Calu3 (cell line): ENCODE data around the gene OR2AT4. TPM values are rescaled to one million over a fixed set of nuclear protein-coding genes. Genes with fewer than 3 reads are reported as not detected.

Experiments used
- BruUV-seq: library from RNA; stranded (reverse); fragments of 400-500 nt; replicated peaks from 2 replicates; lab custom pipeline; 2021; lab: Mats Ljungman, UMichigan
- CTCF ChIA-PET: fragments of 300-600 bp; sonication (Branson Sonifier 250); formaldehyde crosslinking; loops from one replicate; lab custom pipeline; 2022; ENCODE audit warnings: antibody characterized with exemption; lab: Charles Lee
- DNase-seq: peaks from one replicate; pipeline ENCODE4 v3.0.0; 2022
- H3K27ac Mint-ChIP-seq: one replicate; pipeline ENCODE4 v1.8.0; 2022; ENCODE audit warnings: mixed read lengths; ENCODE audit not compliant: unreplicated experiment
- H3K27me3 Mint-ChIP-seq: one replicate; pipeline ENCODE4 v1.8.0; 2022; ENCODE audit warnings: mixed read lengths; ENCODE audit not compliant: unreplicated experiment
- H3K36me3 Mint-ChIP-seq: one replicate; pipeline ENCODE4 v1.8.0; 2022; ENCODE audit warnings: mild to moderate bottlenecking, moderate library complexity, mixed read lengths; ENCODE audit not compliant: insufficient read depth, unreplicated experiment
- H3K4me1 Mint-ChIP-seq: one replicate; pipeline ENCODE4 v1.8.0; 2022; ENCODE audit warnings: mild to moderate bottlenecking, low read depth, mixed read lengths; ENCODE audit not compliant: unreplicated experiment
- H3K4me3 Mint-ChIP-seq: one replicate; pipeline ENCODE4 v1.8.0; 2022; ENCODE audit warnings: mild to moderate bottlenecking, low read depth, moderate library complexity, mixed read lengths; ENCODE audit not compliant: unreplicated experiment
- H3K9me3 Mint-ChIP-seq: one replicate; pipeline ENCODE4 v1.8.0; 2022; ENCODE audit warnings: low read depth, mixed read lengths; ENCODE audit not compliant: unreplicated experiment
- CTCF ChIP-seq: fragments of 200-600 bp; IDR thresholded peaks from one replicate; pipeline ENCODE4 v1.8.0; 2022; ENCODE audit warnings: antibody characterized with exemption; ENCODE audit not compliant: unreplicated experiment
- intact Hi-C: fragments of 100-400 bp; cut with micrococcal nuclease; formaldehyde crosslinking; loops from one replicate; pipeline ENCODE4 v1.10.0; 2022; ENCODE audit not compliant: unreplicated experiment
- total RNA-seq: library from RNA; stranded (reverse); gene quantifications from 2 replicates; pipeline ENCODE4 v1.2.3, GENCODE V29; 2022

Gene OR2AT4
- total RNA-seq, 1 experiment from 2014 or later: not detected

GRCh38 chr11:75072582-75072981, 24.1 kb downstream of the OR2AT4 start:
- peaks cover 4% of the 10 kb centered on the region for H3K9me3 Mint-ChIP-seq
- H3K27ac Mint-ChIP-seq: no peak overlapping the region
- BruUV-seq: no TSS peak
- H3K36me3 Mint-ChIP-seq: no peaks in the 10 kb centered on the region
- no peak for DNase-seq
- peaks cover 7% of the 10 kb centered on the region for H3K4me1 Mint-ChIP-seq
- no peaks in the 10 kb centered on the region for H3K27me3 Mint-ChIP-seq
- intact Hi-C loops: no loop called here
- no peak overlapping the region for H3K4me3 Mint-ChIP-seq
- no peak for TF ChIP-seq CTCF
- CTCF ChIA-PET: no interaction called here

GRCh38 chr11:75069473-75069872, 27.2 kb downstream of the OR2AT4 start:
- Mint-ChIP-seq H3K4me3 (no peak overlapping the region), H3K4me1 (peaks cover 7% of the 10 kb centered on the region), H3K27me3 (no peaks in the 10 kb centered on the region), H3K9me3 (peaks cover 4% of the 10 kb centered on the region), H3K36me3 (no peaks in the 10 kb centered on the region), H3K27ac (no peak overlapping the region)
- intact Hi-C loops: no loop called here
- CTCF ChIA-PET: interaction anchor here (1.2 kb wide), 1 partner anchor 11 kb away, joined by 3 read pairs; no protein-coding TSS in a partner anchor
- no peak for TF ChIP-seq CTCF
- BruUV-seq: no TSS peak
- no peak for DNase-seq

- intact Hi-C loops: no loop called here
- DNase-seq: no peak
- no peak for TF ChIP-seq CTCF
- Mint-ChIP-seq H3K4me3 (no peak overlapping the region), H3K36me3 (no peaks in the 10 kb centered on the region), H3K27ac (no peak overlapping the region), H3K27me3 (no peaks in the 10 kb centered on the region), H3K4me1 (peaks cover 7% of the 10 kb centered on the region), H3K9me3 (peaks cover 4% of the 10 kb centered on the region)
- CTCF ChIA-PET: interaction anchor here (1.2 kb wide), 1 partner anchor 10 kb away, joined by 3 read pairs; no protein-coding TSS in a partner anchor
- no TSS peak for BruUV-seq
Measured at GRCh38 chr11:75068993-75069392, 27.7 kb downstream of the OR2AT4 start.

- Mint-ChIP-seq H3K36me3 (no peaks in the 10 kb centered on the region), H3K27me3 (no peaks in the 10 kb centered on the region), H3K4me3 (no peak overlapping the region), H3K4me1 (peaks cover 7% of the 10 kb centered on the region), H3K27ac (no peak overlapping the region), H3K9me3 (peaks cover 4% of the 10 kb centered on the region)
- intact Hi-C loops: no loop called here
- BruUV-seq: no TSS peak
- no peak for DNase-seq
- CTCF ChIA-PET: interaction anchor here (1.2 kb wide), 1 partner anchor 10 kb away, joined by 3 read pairs; no protein-coding TSS in a partner anchor
- no peak for TF ChIP-seq CTCF
Measured at GRCh38 chr11:75068559-75068958, 28.1 kb downstream of the OR2AT4 start.
